BJ (cell line): ENCODE results near the gene GALNT7. TPM values are rescaled to one million over a fixed set of nuclear protein-coding genes. Genes with fewer than 3 reads are reported as not detected.

Source experiments
- CTCF ChIA-PET: fragments of 350-600 bp; formaldehyde crosslinking; extraction: SDS; loops from one replicate; lab custom pipeline; 2021; ENCODE audit warnings: antibody characterized with exemption, inconsistent platforms; lab: Yijun Ruan, JAX
- POLR2A ChIA-PET: fragments of 300-600 bp; sonication (Branson Sonifier 250); formaldehyde crosslinking; extraction: SDS; loops from one replicate; lab custom pipeline; 2021; ENCODE audit warnings: antibody characterized with exemption; lab: Charles Lee
- DNase-seq: peaks from one replicate; pipeline ENCODE4 v3.0.0-alpha.2; 2011; ENCODE audit warnings: low read depth
- H3K27me3 ChIP-seq: 2 replicates; pipeline ENCODE4 v1.6.0; 2011; ENCODE audit warnings: low read length; ENCODE audit not compliant: control insufficient read depth, insufficient read depth
- H3K36me3 ChIP-seq: 2 replicates; pipeline ENCODE4 v1.5.1; 2011; ENCODE audit warnings: low read length; ENCODE audit not compliant: control insufficient read depth, insufficient read depth
- H3K4me3 ChIP-seq: 2 replicates; pipeline ENCODE4 v1.5.1; 2011; ENCODE audit warnings: low read depth, mild to moderate bottlenecking, control low read depth, low read length
- polyA plus RNA-seq: library from polyadenylated mRNA; depleted of rRNA; stranded (reverse); fragments of >200 nt; gene quantifications from 2 replicates; pipeline ENCODE4 v1.2.3, GENCODE V29; 2011
- TF ChIP-seq, protein P1 (sequence below): IDR thresholded peaks from 2 replicates; pipeline ENCODE4 v1.5.1; 2011; ENCODE audit warnings: low read depth, mild to moderate bottlenecking, control low read depth, inconsistent platforms, low read length, moderate library complexity; ENCODE audit not compliant: insufficient read depth

GALNT7 gene
- polyA plus RNA-seq, 1 experiment: 6.3 TPM

- no peak overlapping the region for H3K4me3 ChIP-seq
- POLR2A ChIA-PET: no interaction called here
- CTCF ChIA-PET: interaction anchor here (1.0 to 8.6 kb wide), 9 partner anchors 16 to 176 kb away, joined by 3 to 186 read pairs (median 10); partner anchors contain the start of gene HMGB2
These were observed 149.6 kb downstream of the GALNT7 start for GRCh38 chr4:173318240-173318639.

DNA sequence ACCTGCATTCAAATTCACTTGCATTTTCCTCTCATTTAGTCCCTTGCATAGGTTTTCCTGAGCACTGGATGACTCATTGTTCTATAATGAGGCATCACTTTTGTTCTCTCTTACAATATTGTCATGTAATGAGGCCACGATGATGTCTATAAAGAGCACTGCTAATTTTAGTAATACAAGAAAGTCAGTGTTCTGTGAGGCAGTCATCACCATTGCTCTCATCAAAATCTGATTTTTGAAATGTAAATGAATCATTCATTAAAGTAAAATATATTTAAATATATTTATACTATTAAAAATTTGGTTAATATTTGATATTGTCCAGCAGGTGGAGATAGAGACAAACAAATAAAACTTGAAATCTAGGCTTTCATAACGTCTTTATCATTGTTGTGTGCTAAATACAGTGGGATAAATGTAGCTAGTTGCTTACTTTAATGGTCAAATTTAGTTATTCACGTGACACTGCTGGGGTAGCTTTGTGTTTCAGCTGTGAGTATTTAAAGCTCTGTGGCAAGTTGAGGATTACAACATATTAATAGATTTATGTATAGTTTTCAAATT is 150.1 kb downstream of the GALNT7 start:
- CTCF ChIA-PET: interaction anchor here (0.8 to 8.6 kb wide), 15 partner anchors 10 to 175 kb away, joined by 3 to 186 read pairs (median 7); partner anchors contain the start of gene HMGB2
- no peak overlapping the region for H3K4me3 ChIP-seq
- POLR2A ChIA-PET: no interaction called here
- TF ChIP-seq, protein P1, sequence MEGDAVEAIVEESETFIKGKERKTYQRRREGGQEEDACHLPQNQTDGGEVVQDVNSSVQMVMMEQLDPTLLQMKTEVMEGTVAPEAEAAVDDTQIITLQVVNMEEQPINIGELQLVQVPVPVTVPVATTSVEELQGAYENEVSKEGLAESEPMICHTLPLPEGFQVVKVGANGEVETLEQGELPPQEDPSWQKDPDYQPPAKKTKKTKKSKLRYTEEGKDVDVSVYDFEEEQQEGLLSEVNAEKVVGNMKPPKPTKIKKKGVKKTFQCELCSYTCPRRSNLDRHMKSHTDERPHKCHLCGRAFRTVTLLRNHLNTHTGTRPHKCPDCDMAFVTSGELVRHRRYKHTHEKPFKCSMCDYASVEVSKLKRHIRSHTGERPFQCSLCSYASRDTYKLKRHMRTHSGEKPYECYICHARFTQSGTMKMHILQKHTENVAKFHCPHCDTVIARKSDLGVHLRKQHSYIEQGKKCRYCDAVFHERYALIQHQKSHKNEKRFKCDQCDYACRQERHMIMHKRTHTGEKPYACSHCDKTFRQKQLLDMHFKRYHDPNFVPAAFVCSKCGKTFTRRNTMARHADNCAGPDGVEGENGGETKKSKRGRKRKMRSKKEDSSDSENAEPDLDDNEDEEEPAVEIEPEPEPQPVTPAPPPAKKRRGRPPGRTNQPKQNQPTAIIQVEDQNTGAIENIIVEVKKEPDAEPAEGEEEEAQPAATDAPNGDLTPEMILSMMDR: no peak
- H3K27me3 ChIP-seq: no peaks in the 10 kb centered on the region
- DNase-seq: no peak
- H3K36me3 ChIP-seq: no peaks in the 10 kb centered on the region

More at GRCh38 chr4:173318240-173318639, 149.6 kb downstream of the GALNT7 start:
- DNase-seq: no peak
- Histone ChIP-seq H3K27me3 (no peaks in the 10 kb centered on the region), H3K36me3 (no peaks in the 10 kb centered on the region)
- TF ChIP-seq, protein P1: no peak

DNA sequence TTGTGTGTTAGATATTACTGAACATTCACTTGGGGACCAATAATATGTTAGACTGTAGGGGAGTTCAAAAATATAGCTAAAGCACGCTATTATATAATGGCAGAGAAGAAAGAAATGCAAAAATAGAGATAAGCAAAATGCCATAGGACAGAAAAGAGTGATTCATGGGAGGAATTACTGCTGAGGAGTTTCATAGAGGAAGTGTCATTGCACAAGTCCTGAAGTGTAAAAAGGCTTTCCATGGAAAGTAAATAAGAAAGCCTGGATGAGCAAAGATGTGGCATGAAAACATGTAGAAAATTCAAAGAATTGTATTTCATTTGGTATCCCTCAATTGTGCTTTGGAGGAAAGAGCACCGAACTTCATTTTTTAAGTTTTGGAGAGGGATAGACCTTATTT is 151.1 kb downstream of the GALNT7 start:
- POLR2A ChIA-PET: no interaction called here

DNA sequence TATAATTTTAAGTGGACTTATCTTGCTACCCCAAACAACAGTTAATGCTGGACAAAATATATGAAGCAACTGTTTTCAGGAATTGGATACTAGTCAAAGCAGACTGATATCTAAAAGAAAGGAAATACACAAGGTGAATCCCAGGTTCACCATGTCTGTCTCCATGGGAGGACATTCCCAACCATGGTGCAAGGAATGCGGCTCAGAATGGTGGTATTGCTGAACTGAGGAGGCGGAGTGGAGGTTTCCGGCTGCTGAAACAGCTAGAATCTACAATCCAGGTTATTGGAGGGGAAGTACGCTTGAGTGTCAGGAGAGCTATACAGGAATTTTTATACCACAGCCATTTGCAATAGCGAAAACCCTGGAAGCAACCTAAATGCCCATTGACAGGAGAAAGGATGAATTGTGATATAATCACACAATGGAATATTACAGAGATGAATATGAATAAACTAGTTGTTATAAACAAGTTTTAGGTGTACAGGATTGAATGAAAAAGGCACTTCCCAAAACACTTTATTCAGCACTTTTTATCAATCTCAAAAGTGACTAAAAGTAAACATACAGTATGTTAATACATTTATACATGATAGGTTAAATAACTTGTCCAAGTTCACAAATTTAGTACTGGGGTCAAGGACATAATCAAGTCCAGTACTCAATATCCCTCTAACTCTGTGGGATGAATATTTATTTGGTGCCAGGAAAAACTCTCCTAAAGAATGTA is 156.6 kb downstream of the GALNT7 start:
- POLR2A ChIA-PET: no interaction called here
- no peak for DNase-seq
- TF ChIP-seq, protein P1: no peak

More for the DNA sequence above, 151.1 kb downstream of the GALNT7 start:
- no peaks in the 10 kb centered on the region for H3K27me3 ChIP-seq
- H3K36me3 ChIP-seq: no peaks in the 10 kb centered on the region
- DNase-seq: no peak
- TF ChIP-seq, protein P1: no peak
- CTCF ChIA-PET: interaction anchor here (0.9 to 8.6 kb wide), 10 partner anchors 9 to 174 kb away, joined by 3 to 186 read pairs (median 8); partner anchors contain the start of gene HMGB2
- no peak overlapping the region for H3K4me3 ChIP-seq

GRCh38 chr4:173328236-173328901 is 159.8 kb downstream of the GALNT7 start:
- CTCF ChIA-PET: interaction anchor here (0.7 to 1.2 kb wide), 2 partner anchors 9 to 90 kb away, joined by 3 to 4 read pairs; no protein-coding TSS in a partner anchor
- Histone ChIP-seq H3K4me3 (no peak overlapping the region), H3K27me3 (no peaks in the 10 kb centered on the region), H3K36me3 (peaks cover 2% of the 10 kb centered on the region)
- no peak for DNase-seq
- POLR2A ChIA-PET: no interaction called here
- TF ChIP-seq, protein P1: no peak

More for the DNA sequence above, 156.6 kb downstream of the GALNT7 start:
- Histone ChIP-seq H3K4me3 (no peak overlapping the region), H3K27me3 (no peaks in the 10 kb centered on the region), H3K36me3 (peaks cover 2% of the 10 kb centered on the region)
- CTCF ChIA-PET: interaction anchor here (1.0 to 1.2 kb wide), 2 partner anchors 87 to 94 kb away, joined by 3 read pairs; no protein-coding TSS in a partner anchor
